Testis (tissue), 2 donors: Measurements from ENCODE around the gene LTB4R.

Source experiments
- POLR2A ChIP-seq: fragments of 450-650 bp; IDR thresholded peaks from one replicate; pipeline ENCODE4 v1.6.1; 2017; ENCODE audit warnings: antibody characterized with exemption, mild to moderate bottlenecking, moderate library complexity
- TF ChIP-seq, protein P1 (sequence below), 3 experiments: fragments of 450-650 bp in 2 of 3; fragments of 200-600 bp in 1 of 3; sonication (generic) in 1 of 3; IDR thresholded peaks; one replicate each; pipeline ENCODE4 v1.5.1; 2016 to 2019; ENCODE audit warnings: antibody characterized with exemption in 3 of 3, mild to moderate bottlenecking in 2 of 3, moderate library complexity in 1 of 3

DNA sequence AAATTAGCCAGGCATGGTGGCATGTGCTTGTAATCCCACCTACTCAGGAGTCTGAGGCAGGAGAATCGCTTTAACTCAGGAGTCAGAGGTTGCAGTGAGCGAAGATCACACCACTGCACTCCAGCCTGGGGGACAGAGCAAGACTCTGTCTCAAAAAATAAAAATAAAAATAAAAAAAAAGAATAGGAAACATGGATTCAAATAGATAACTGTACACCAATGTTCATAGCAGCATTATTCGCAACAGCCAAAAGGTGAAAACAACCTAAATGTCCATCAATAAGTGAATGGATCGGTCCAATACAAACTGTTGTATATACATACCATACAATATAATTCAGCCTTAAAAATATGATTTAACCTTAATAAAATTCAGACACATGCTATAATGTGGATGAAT is 31.6 kb downstream of the LTB4R start:
- TF ChIP-seq, protein P1, sequence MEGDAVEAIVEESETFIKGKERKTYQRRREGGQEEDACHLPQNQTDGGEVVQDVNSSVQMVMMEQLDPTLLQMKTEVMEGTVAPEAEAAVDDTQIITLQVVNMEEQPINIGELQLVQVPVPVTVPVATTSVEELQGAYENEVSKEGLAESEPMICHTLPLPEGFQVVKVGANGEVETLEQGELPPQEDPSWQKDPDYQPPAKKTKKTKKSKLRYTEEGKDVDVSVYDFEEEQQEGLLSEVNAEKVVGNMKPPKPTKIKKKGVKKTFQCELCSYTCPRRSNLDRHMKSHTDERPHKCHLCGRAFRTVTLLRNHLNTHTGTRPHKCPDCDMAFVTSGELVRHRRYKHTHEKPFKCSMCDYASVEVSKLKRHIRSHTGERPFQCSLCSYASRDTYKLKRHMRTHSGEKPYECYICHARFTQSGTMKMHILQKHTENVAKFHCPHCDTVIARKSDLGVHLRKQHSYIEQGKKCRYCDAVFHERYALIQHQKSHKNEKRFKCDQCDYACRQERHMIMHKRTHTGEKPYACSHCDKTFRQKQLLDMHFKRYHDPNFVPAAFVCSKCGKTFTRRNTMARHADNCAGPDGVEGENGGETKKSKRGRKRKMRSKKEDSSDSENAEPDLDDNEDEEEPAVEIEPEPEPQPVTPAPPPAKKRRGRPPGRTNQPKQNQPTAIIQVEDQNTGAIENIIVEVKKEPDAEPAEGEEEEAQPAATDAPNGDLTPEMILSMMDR (IDR thresholded peaks at IDR 0.05) = no peak
- no peak for TF ChIP-seq POLR2A
